Measurements from ENCODE around the gene NEK1. TPM values are rescaled to one million over a fixed set of nuclear protein-coding genes. Genes with fewer than 3 reads are reported as not detected.

Gene NEK1
- total RNA-seq, 2 donors from 2014 or later: 6.9 to 7.4 TPM

GRCh38 chr4:169420291-169420690 lies 192.1 kb downstream of the NEK1 start:
- no peak overlapping the region for H3K4me3 ChIP-seq
- no peaks in the 10 kb centered on the region for H3K27me3 ChIP-seq
- no peak overlapping the region for H3K9ac ChIP-seq (ENCODE audit: low read depth in 2 of 2, low read length in 2 of 2)
- no peak overlapping the region for H3K27ac ChIP-seq
- DNase-seq: no peak
- peaks cover 4% of the 10 kb centered on the region for H3K4me1 ChIP-seq
- no peaks in the 10 kb centered on the region for H3K9me3 ChIP-seq
- no peaks in the 10 kb centered on the region for H3K36me3 ChIP-seq
- no peak for TF ChIP-seq CTCF (IDR thresholded peaks at IDR 0.05)
- intact Hi-C loops (cut with DNase I): no loop called here

- intact Hi-C loops (cut with DNase I): no loop called here
- Histone ChIP-seq H3K27me3 (no peaks in the 10 kb centered on the region), H3K27ac (no peak overlapping the region), H3K9ac (ENCODE audit: low read depth in 2 of 2, low read length in 2 of 2) (no peak overlapping the region), H3K36me3 (no peaks in the 10 kb centered on the region), H3K9me3 (no peaks in the 10 kb centered on the region), H3K4me3 (no peak overlapping the region), H3K4me1 (peaks cover 4% of the 10 kb centered on the region)
- TF ChIP-seq CTCF (IDR thresholded peaks at IDR 0.05): no peak
- DNase-seq: no peak
Observed at GRCh38 chr4:169418846-169419245, 193.5 kb downstream of the NEK1 start.

GRCh38 chr4:169417629-169418282 lies 194.6 kb downstream of the NEK1 start:
- Histone ChIP-seq H3K9me3 (no peaks in the 10 kb centered on the region), H3K4me1 (peaks cover 4% of the 10 kb centered on the region), H3K27me3 (no peaks in the 10 kb centered on the region), H3K9ac (ENCODE audit: low read depth in 2 of 2, low read length in 2 of 2) (no peak overlapping the region), H3K27ac (no peak overlapping the region), H3K4me3 (no peak overlapping the region), H3K36me3 (no peaks in the 10 kb centered on the region)
- DNase-seq: no peak
- intact Hi-C loops (cut with DNase I): no loop called here
- TF ChIP-seq CTCF (IDR thresholded peaks at IDR 0.05): no peak

- Histone ChIP-seq H3K27ac (no peak overlapping the region), H3K4me3 (no peak overlapping the region), H3K4me1 (peaks cover 4% of the 10 kb centered on the region), H3K9ac (ENCODE audit: low read depth in 2 of 2, low read length in 2 of 2) (no peak overlapping the region), H3K9me3 (no peaks in the 10 kb centered on the region), H3K27me3 (no peaks in the 10 kb centered on the region), H3K36me3 (no peaks in the 10 kb centered on the region)
- DNase-seq: no peak
- intact Hi-C loops (cut with DNase I): no loop called here
- no peak for TF ChIP-seq CTCF (IDR thresholded peaks at IDR 0.05)
Observed at GRCh38 chr4:169416997-169417396, 195.4 kb downstream of the NEK1 start.

- intact Hi-C loops (cut with DNase I): no loop called here
- no peak for DNase-seq
- H3K4me1 ChIP-seq: peaks cover 4% of the 10 kb centered on the region
- no peak overlapping the region for H3K27ac ChIP-seq
- H3K27me3 ChIP-seq: no peaks in the 10 kb centered on the region
- H3K9ac ChIP-seq (ENCODE audit: low read depth in 2 of 2, low read length in 2 of 2): no peak overlapping the region
- no peak for TF ChIP-seq CTCF (IDR thresholded peaks at IDR 0.05)
- H3K36me3 ChIP-seq: no peaks in the 10 kb centered on the region
- no peak overlapping the region for H3K4me3 ChIP-seq
- H3K9me3 ChIP-seq: no peaks in the 10 kb centered on the region
Observed at GRCh38 chr4:169416461-169416860, 195.9 kb downstream of the NEK1 start.
